Epithelial cell of esophagus (primary cell): Measurements from ENCODE around the gene SMC3.
"Not testable (repeated sequence)": the region's sequence is repeated elsewhere in the genome, so short reads cannot be mapped to it uniquely, and the experiment has no call there.

Source experiments
- DNase-seq: peaks from one replicate; pipeline ENCODE4 v3.0.0; 2010; ENCODE audit warnings: low read depth
- H3K4me3 ChIP-seq: 2 replicates; pipeline ENCODE4 v1.5.1; 2011; ENCODE audit warnings: mild to moderate bottlenecking, low read length, control low read depth
- TF ChIP-seq, protein P1 (sequence below): IDR thresholded peaks from 2 replicates; pipeline ENCODE4 v1.5.1; 2011; ENCODE audit warnings: low read depth, mild to moderate bottlenecking, low read length, control low read depth, inconsistent platforms; ENCODE audit not compliant: insufficient read depth; ENCODE audit errors: missing control alignments

The SMC3 gene

DNA sequence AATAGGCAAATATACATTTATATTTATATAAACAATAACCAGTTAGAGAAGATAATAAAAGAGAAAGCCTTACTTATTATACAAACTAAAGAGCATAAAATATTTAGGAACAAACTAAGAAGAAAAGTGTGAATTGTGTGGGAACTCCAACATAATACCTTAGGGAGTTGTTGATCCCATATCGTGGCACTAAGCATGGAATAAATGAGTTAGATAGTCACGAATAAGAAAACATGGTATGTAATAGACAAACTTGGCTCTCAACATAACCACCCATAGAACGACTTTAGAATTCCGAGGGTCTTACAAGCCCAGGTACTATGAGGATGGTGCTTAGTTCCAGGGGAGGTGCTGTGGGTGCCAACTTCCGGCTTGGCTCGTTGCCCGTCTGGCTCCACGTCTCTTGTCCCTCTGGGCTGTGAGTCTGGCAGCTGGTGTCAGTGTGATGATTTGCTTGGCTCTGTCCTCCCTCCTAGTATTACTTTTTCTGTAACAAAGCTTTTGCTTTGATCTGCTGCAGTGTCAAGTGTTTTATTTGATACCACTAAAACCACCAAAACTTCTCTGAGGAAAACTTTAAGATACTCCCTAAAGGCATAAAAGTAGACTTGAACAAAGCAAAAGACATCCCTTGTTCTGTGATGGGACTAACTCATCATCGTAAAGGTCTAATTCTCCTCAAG is 67.2 kb downstream of the SMC3 start:
- TF ChIP-seq, protein P1, sequence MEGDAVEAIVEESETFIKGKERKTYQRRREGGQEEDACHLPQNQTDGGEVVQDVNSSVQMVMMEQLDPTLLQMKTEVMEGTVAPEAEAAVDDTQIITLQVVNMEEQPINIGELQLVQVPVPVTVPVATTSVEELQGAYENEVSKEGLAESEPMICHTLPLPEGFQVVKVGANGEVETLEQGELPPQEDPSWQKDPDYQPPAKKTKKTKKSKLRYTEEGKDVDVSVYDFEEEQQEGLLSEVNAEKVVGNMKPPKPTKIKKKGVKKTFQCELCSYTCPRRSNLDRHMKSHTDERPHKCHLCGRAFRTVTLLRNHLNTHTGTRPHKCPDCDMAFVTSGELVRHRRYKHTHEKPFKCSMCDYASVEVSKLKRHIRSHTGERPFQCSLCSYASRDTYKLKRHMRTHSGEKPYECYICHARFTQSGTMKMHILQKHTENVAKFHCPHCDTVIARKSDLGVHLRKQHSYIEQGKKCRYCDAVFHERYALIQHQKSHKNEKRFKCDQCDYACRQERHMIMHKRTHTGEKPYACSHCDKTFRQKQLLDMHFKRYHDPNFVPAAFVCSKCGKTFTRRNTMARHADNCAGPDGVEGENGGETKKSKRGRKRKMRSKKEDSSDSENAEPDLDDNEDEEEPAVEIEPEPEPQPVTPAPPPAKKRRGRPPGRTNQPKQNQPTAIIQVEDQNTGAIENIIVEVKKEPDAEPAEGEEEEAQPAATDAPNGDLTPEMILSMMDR = no peak
- peak; percentile 31 for DNase-seq
- H3K4me3 ChIP-seq = no peak overlapping the region

- no peak for DNase-seq
- H3K4me3 ChIP-seq = no peak overlapping the region
- TF ChIP-seq, protein P1 = no peak
Observed at GRCh38 chr10:110636572-110636931, 69.1 kb downstream of the SMC3 start.

GRCh38 chr10:110636932-110637557 is 69.5 kb downstream of the SMC3 start:
- H3K4me3 ChIP-seq = no peak overlapping the region
- DNase-seq = no peak
- TF ChIP-seq, protein P1 = no peak

DNA sequence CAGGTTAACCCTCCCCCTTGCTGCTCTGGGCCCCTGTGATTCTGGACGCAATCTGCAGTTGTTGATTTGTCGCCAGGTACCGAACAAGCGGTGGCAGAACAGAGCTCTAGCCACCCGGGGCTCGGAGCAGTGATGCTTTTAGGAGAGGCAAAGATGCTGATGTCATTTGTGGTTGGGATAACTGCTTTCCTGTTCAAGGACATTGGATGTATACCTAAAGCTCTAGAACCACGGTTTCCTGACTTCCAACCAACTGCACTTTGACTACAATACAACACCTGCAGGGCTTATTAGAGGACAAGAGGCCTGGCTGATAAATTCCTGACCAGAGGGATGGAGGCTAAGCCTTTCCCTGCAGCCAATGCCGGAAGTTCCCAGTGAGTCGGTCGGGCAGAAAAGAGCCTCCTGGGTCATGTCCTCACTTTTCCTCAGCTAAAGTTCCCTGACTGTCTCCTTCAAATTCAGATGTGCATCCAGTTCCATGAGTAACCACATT is 70.1 kb downstream of the SMC3 start:
- TF ChIP-seq, protein P1 = no peak
- no peak for DNase-seq
- H3K4me3 ChIP-seq = no peak overlapping the region

- TF ChIP-seq, protein P1 = no peak
- no peak overlapping the region for H3K4me3 ChIP-seq
Observed at GRCh38 chr10:110638319-110638718, 70.8 kb downstream of the SMC3 start.

GRCh38 chr10:110639046-110639445 is 71.6 kb downstream of the SMC3 start:
- H3K4me3 ChIP-seq, DNase-seq: not testable (repeated sequence)

More at GRCh38 chr10:110638319-110638718, 70.8 kb downstream of the SMC3 start:
- no peak for DNase-seq

DNA sequence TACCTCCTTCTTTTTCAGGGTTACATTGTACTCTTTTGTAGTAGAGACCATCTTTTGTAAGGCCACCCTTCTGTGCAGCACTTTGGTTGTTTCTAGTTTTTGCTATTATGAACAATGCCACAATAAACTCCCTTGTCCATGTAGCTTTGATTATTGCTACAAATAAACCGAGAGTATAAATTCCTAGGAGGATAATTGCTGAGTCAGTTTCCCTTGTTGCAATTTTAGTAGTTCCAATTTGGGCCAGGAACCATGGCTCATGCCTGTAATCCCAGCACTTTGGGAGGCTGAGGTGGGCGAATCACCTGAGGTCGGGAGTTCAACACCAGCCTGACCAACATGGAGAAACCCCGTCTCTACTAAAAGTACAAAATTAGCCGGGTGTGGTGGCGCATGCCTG is 72.4 kb downstream of the SMC3 start:
- H3K4me3 ChIP-seq, DNase-seq: not testable (repeated sequence)

- peak; percentile 65 for DNase-seq
- no peak overlapping the region for H3K4me3 ChIP-seq
- TF ChIP-seq, protein P1 = no peak
Observed at GRCh38 chr10:110641256-110641655, 73.8 kb downstream of the SMC3 start.
